NB4 (cell line): ENCODE results near the gene SCYL2.

Experiments used
- POLR2A ChIP-seq: IDR thresholded peaks from 2 replicates; pipeline ENCODE4 v1.6.1; 2011; ENCODE audit warnings: mild to moderate bottlenecking; ENCODE audit not compliant: insufficient read length; ENCODE audit errors: extremely low read depth
- TF ChIP-seq, protein P1 (sequence below): IDR thresholded peaks from one replicate; pipeline ENCODE4 v1.5.1; 2012; ENCODE audit warnings: low read depth, low read length

DNA sequence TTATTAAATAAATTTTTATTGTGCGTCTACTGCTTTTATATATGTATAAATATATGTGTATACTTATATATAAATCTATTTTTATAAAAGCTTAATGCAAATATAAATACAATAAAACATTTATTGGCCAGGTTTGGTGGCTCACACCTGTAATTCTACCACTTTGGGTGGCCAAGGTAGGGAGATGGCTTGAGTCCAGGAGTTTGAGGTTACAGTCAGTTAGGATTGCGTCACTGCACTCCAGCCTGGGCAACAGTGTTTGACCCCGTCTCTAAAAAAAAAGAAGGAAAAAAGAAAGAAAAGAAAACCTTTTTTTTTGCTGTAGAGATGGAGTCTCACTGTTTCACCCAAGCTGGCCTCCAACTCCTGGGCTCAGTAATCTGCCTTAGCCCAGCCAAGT is 45.5 kb upstream of the SCYL2 start:
- TF ChIP-seq, protein P1, sequence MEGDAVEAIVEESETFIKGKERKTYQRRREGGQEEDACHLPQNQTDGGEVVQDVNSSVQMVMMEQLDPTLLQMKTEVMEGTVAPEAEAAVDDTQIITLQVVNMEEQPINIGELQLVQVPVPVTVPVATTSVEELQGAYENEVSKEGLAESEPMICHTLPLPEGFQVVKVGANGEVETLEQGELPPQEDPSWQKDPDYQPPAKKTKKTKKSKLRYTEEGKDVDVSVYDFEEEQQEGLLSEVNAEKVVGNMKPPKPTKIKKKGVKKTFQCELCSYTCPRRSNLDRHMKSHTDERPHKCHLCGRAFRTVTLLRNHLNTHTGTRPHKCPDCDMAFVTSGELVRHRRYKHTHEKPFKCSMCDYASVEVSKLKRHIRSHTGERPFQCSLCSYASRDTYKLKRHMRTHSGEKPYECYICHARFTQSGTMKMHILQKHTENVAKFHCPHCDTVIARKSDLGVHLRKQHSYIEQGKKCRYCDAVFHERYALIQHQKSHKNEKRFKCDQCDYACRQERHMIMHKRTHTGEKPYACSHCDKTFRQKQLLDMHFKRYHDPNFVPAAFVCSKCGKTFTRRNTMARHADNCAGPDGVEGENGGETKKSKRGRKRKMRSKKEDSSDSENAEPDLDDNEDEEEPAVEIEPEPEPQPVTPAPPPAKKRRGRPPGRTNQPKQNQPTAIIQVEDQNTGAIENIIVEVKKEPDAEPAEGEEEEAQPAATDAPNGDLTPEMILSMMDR = no peak
- no peak for TF ChIP-seq POLR2A
